ENCODE data around the gene F3. TPM values are rescaled to one million over a fixed set of nuclear protein-coding genes. Genes with fewer than 3 reads are reported as not detected.

F3 gene
- total RNA-seq (2011; cell fraction: chromatin; rRNA removed; ENCODE audit: low replicate concordance) = 0.46 TPM in 1 of 2 replicates, not detected in the other
- 0.50 TPM in 1 of 2 replicates, not detected in the other for total RNA-seq (2011; cell fraction: nucleolus; rRNA removed)
- not detected in 2 replicates for total RNA-seq (2011; cell fraction: nucleoplasm; rRNA removed)
- total RNA-seq (2014; rRNA removed) = not detected in 2 replicates
- not detected in 2 replicates for total RNA-seq (2014; rRNA removed; fragmentation: Illumina TruSeq; extraction: Trizol)
- not detected in 2 replicates for total RNA-seq (2015; rRNA removed; fragmentation: Illumina TruSeq; extraction: Trizol)
- 0.09 and 0.24 TPM in 2 replicates for total RNA-seq (2021)
- 0.09 and 0.28 TPM in 2 replicates for polyA plus RNA-seq (2011; rRNA removed)
- polyA plus RNA-seq (2011; cell fraction: cytosol; rRNA removed) = 0.32 TPM in 1 of 2 replicates, not detected in the other
- polyA plus RNA-seq (2011; cell fraction: nucleus; rRNA removed) = 0.13 and 0.30 TPM in 2 replicates
- polyA plus RNA-seq (2012) = 0.08 TPM in 1 of 2 replicates, not detected in the other
- polyA plus RNA-seq (2014; fragmentation: Illumina TruSeq; extraction: Trizol) = not detected in 2 replicates
- not detected for polyA plus RNA-seq (2014; fragmentation: Nextera tagmentation; extraction: Ambion mirVana)
- polyA plus RNA-seq (2014; rRNA removed) = 0.09 TPM in 1 of 2 replicates, not detected in the other
- polyA minus RNA-seq (2011; rRNA and poly(A)+ RNA removed) = 0.12 TPM in 1 of 2 replicates, not detected in the other
- polyA minus RNA-seq (2011; cell fraction: cytosol; rRNA and poly(A)+ RNA removed) = 4.6 TPM in 1 of 2 replicates, not detected in the other
- polyA minus RNA-seq (2011; cell fraction: nucleus; rRNA and poly(A)+ RNA removed) = 0.67 TPM in 2 replicates
- Bru-seq, nascent RNA = percentile 26 among the genes with signal in this experiment
- BruChase-seq, experiment 1, labeled RNA remaining after a 2-hour chase = percentile 16 among the genes with signal in this experiment
- BruChase-seq, experiment 2, labeled RNA remaining after a 6-hour chase = percentile 15 among the genes with signal in this experiment
- long read RNA-seq, experiment 1 = 0 reads
- long read RNA-seq, experiment 2 = 0 reads
- long read RNA-seq, experiment 3 = 0 reads

DNA sequence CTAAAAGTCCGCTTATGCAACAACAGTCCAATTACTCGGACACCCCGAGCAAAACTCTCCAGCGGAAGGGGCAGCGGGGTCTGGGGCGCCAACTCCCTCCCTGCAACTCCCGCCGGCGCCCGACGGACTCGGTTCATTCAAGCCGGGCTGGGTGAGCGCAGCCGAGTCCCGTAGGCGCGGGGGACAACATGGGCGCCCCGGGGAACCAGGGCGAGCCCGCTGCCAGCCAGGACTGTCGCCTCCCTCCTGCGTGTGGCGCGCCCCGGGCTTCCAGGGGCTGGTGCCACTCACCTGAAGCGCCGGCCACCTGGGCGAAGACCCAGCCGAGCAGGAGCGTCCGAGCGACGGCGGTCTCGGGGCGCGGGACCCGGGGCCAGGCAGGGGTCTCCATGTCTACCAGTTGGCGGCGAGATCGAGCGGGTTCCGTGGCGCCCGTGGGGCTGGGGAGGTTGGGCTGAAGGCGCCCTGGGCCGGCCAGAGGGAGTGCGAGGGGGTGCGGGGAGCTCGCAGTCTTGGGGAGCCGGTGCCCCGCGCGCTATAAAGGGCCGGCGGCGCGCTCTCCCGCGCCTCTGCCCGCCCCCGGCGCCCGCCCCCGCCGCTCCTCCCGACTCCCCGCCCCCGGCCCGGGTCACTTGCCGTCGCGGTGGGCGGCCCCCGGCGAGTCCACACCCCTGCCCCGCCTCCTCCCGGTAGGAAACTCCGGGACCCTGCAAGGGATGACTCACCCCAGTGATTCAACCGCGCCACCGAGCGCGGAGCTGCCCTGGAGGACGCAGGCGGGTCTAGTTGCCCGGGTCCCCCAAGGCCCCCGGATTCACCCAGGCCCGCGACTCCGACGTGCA lies at the start of gene F3:
Gene F3, minus strand, starts transcription at position 514 of the 842 bp plus-strand sequence. Its CDS starts 123 bp downstream, at position 391.
- WGBS (ENCODE audit: insufficient coverage, low coverage, missing lambda C conversion rate) = 25% methylated on average over 56 of the region's 94 CpGs
- CTCF ChIA-PET (ENCODE audit: low intra/inter-chr PET ratio) = no interaction called here
- peak within 1 kb of the TSS; percentile 47; the same call in 1 of the 2 replicates for H2AFZ ChIP-seq (ENCODE audit: low read depth, low read length)
- DNase-seq (ENCODE audit: extremely low read depth in 1 of 4, low spot score in 3 of 4) = peak; percentile 77 to 88 (median 84)
- no peaks in the 10 kb centered on the region for H3K36me3 ChIP-seq (ENCODE audit: control insufficient read depth, insufficient read depth, low read length)
- FAIRE-seq = no peak
- BruUV-seq (replicated peaks) = no TSS peak
- H4K20me1 ChIP-seq (replicated peaks; ENCODE audit: control insufficient read depth, insufficient read depth, low read length) = peaks cover 4% of the 10 kb centered on the region; the same call in 1 of the 2 replicates
- peak within 1 kb of the TSS; percentile 31 for H3K4me3 ChIP-seq
- no peaks in the 10 kb centered on the region for H3K79me2 ChIP-seq (ENCODE audit: control insufficient read depth, insufficient read depth, low read length)
- peak within 1 kb of the TSS; percentile 47 for H3K4me2 ChIP-seq (ENCODE audit: insufficient read depth, low read length)
- no peaks in the 10 kb centered on the region for H3K9me3 ChIP-seq (replicated peaks; ENCODE audit: control insufficient read depth, insufficient read depth, low read depth, low read length)
- no peak within 1 kb of the TSS for H3K27ac ChIP-seq (ENCODE audit: extremely low read depth, low read depth, low read length)
- intact Hi-C loops (cut with micrococcal nuclease) = no loop called here
- peaks cover 3 to 13% of the 10 kb centered on the region in 2 experiments; a peak in 1 of 5 replicates for H3K4me1 ChIP-seq (replicated peaks in 1 of 2; ENCODE audit: control insufficient read depth in 2 of 2, insufficient read depth in 2 of 2, low read length in 2 of 2)
- H3K27me3 ChIP-seq (ENCODE audit: control insufficient read depth in 2 of 2, insufficient read depth in 2 of 2, low read length in 2 of 2) = peaks cover 18 to 46% of the 10 kb centered on the region in 2 experiments
- ATAC-seq = peak; percentile 98
- POLR2A ChIA-PET = interaction anchor here (0.7 kb wide), 1 partner anchor 75 kb away, joined by 3 read pairs; no protein-coding TSS in a partner anchor
- H3K9me1 ChIP-seq (ENCODE audit: control insufficient read depth, insufficient read depth, low read length) = no peaks in the 10 kb centered on the region
- in situ Hi-C loops (cut with MboI) = no loop called here
- H3K9ac ChIP-seq (ENCODE audit: insufficient read depth in 1 of 2, low read depth in 2 of 2, low read length in 2 of 2) = peak within 1 kb of the TSS in 1 of 2 experiments; percentile 56; a peak in 2 of 4 replicates
- TF ChIP-seq, protein P1, sequence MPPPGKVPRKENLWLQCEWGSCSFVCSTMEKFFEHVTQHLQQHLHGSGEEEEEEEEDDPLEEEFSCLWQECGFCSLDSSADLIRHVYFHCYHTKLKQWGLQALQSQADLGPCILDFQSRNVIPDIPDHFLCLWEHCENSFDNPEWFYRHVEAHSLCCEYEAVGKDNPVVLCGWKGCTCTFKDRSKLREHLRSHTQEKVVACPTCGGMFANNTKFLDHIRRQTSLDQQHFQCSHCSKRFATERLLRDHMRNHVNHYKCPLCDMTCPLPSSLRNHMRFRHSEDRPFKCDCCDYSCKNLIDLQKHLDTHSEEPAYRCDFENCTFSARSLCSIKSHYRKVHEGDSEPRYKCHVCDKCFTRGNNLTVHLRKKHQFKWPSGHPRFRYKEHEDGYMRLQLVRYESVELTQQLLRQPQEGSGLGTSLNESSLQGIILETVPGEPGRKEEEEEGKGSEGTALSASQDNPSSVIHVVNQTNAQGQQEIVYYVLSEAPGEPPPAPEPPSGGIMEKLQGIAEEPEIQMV (tag; conservative IDR thresholded peaks at IDR 0.05; ENCODE audit: low read depth) = no peak
- TF ChIP-seq ZBTB8A (IDR thresholded peaks at IDR 0.05; ENCODE audit: partially characterized antibody) (no peak), ZNF695 (CRISPR knock-in tag; IDR thresholded peaks at IDR 0.05) (no peak), PHF8 (IDR thresholded peaks at IDR 0.05; ENCODE audit: borderline replicate concordance, low read length) (peak; percentile 32; the same call in 1 of the 2 replicates), SMARCA4 (IDR thresholded peaks at IDR 0.05) (peak; percentile 56), TAF1 (IDR thresholded peaks at IDR 0.05; ENCODE audit: control insufficient read depth, extremely low read depth, insufficient read depth, low read length, severe bottlenecking) (no peak), ZEB2 (IDR thresholded peaks at IDR 0.05) (no peak), KHSRP (IDR thresholded peaks at IDR 0.05) (no peak), PHF21A (IDR thresholded peaks at IDR 0.05; ENCODE audit: borderline replicate concordance, low read depth) (no peak), ZKSCAN1 (IDR thresholded peaks at IDR 0.05; ENCODE audit: low read depth, low read length) (no peak), DPF2 (IDR thresholded peaks at IDR 0.05) (peak; percentile 56; the same call in 1 of the 2 replicates), ZNF324 (CRISPR knock-in tag; IDR thresholded peaks at IDR 0.05) (no peak), JUN (IDR thresholded peaks at IDR 0.05; ENCODE audit: borderline replicate concordance, low read depth, low read length) (peak; percentile 89), JUN (CRISPR knock-in tag; IDR thresholded peaks at IDR 0.05; ENCODE audit: borderline replicate concordance) (no peak), CTBP1 (IDR thresholded peaks at IDR 0.05; ENCODE audit: borderline replicate concordance) (no peak)
- TF ChIP-seq, protein P2, sequence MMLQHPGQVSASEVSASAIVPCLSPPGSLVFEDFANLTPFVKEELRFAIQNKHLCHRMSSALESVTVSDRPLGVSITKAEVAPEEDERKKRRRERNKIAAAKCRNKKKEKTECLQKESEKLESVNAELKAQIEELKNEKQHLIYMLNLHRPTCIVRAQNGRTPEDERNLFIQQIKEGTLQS (IDR thresholded peaks at IDR 0.05) = peak; percentile 91
- TF ChIP-seq, protein P2 (CRISPR knock-in tag; conservative IDR thresholded peaks at IDR 0.05) = no peak

Data from K562 (cell line).